GM12873 (cell line): Measurements from ENCODE around the gene PFAS.

ENCODE experiments used
- TF ChIP-seq, protein P1 (sequence below): IDR thresholded peaks from 2 replicates; pipeline ENCODE4 v1.5.1; 2012; ENCODE audit warnings: low read depth, mild to moderate bottlenecking, moderate library complexity, low read length, control low read depth; ENCODE audit not compliant: insufficient read depth; ENCODE audit errors: missing control alignments

The PFAS gene

DNA sequence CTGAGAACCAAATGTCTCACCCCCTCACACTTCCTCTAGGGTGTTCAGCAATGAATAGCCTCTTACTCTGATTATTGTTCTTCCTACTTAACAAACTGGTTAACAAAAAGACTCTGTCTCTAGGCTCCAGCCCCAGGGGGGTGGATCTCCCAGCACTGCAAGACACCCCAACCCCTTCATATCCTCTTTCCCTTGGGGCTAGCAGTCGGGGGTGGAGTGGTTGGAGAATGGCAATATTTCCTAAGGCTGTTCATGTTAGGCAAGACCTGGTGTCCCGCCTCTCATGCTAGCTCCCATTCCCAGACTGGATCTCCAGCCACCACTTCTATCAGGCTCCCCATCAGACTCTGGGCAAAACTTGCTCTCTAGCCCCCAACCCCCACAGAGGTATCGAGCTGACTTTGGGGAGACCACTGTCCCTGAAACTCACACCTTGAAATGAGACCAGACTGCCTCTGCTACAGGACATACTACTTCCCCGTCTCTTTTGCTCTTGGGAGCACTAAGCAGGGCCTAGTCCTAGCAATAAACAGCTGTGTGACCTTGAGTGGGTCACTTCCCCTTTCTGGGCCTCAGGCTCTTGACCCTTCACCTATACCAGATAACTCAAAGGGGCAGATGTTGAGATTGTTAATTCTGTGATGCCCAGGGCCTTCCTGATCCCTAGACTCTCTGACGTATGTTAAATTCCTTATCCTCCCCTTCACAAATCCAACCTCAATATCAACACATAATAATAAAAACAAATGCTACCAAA lies 43.7 kb downstream of the PFAS start:
- TF ChIP-seq, protein P1, sequence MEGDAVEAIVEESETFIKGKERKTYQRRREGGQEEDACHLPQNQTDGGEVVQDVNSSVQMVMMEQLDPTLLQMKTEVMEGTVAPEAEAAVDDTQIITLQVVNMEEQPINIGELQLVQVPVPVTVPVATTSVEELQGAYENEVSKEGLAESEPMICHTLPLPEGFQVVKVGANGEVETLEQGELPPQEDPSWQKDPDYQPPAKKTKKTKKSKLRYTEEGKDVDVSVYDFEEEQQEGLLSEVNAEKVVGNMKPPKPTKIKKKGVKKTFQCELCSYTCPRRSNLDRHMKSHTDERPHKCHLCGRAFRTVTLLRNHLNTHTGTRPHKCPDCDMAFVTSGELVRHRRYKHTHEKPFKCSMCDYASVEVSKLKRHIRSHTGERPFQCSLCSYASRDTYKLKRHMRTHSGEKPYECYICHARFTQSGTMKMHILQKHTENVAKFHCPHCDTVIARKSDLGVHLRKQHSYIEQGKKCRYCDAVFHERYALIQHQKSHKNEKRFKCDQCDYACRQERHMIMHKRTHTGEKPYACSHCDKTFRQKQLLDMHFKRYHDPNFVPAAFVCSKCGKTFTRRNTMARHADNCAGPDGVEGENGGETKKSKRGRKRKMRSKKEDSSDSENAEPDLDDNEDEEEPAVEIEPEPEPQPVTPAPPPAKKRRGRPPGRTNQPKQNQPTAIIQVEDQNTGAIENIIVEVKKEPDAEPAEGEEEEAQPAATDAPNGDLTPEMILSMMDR: no peak

- TF ChIP-seq, protein P1: no peak
Measured at GRCh38 chr17:8294361-8294760, 45.3 kb downstream of the PFAS start.

GRCh38 chr17:8294814-8295316 lies 45.8 kb downstream of the PFAS start:
- TF ChIP-seq, protein P1: no peak

GRCh38 chr17:8300226-8300625 lies 51.1 kb downstream of the PFAS start:
- TF ChIP-seq, protein P1: no peak

DNA sequence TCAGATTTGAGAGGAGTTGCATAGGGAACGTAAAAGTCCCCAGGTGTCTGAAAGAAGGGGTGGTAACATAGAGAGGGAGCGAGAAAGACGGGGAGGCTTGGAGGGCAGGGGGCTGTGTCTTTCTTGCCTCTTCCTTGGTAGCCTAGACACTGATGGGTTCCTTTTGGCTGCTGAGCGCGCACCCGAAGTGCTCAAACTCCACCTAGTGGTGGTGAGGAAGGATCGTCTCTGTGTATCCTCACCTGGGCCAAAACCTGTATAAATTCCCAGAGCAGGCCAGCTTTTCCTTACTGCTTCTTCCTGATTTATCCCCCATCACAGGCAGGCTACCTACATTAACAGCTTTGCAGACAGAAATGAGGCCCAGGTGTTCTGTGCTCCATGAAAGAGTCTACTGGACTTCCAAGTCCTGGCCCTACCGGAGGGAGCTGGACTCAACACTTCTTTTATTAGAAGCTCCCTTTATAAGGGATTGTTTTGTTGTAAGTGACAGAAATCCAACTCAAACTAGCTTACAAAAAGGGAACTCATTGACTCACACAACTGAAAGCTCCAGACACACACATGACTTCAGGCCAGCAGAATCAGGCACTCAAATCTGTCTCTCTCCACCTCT lies 51.6 kb downstream of the PFAS start:
- TF ChIP-seq, protein P1: peak; percentile 96

DNA sequence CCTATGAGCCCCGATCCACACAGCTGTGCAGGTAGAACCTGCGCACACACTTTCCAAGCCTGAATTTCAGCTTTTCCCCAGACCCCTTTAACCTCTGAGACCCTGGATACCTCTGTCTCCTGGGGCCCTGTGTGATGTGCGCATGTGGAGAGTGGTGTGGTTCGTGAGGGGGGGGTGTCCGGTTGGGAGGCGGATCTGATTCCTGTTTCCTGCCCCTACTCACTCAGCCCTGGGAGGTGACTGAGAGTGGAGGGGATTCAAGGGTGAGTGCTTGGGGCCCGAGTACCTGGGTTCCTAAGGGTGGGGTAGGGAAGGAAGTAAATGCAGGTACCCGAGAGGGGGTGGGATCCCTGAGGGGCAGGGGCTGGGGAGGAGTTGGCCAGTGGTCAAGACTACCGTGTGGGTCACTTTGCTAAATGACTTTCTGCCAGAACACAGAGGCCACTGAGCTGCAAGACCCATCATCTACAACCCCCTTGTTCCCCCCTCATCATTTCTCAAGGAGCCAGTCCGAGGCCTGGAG lies 61.6 kb downstream of the PFAS start:
- TF ChIP-seq, protein P1: no peak

GRCh38 chr17:8311131-8311790 lies 62.2 kb downstream of the PFAS start:
- TF ChIP-seq, protein P1: no peak
